Measurements from ENCODE around the gene CAPRIN2. TPM values are rescaled to one million over a fixed set of nuclear protein-coding genes. Genes with fewer than 3 reads are reported as not detected.

CAPRIN2 gene
- total RNA-seq, 4 donors from 2014 or later = 20.8 to 71.7 (median 46.2) TPM

- Histone ChIP-seq H3K36me3 (peaks cover 0 to 70% (median 6%) of the 10 kb centered on the region in 3 donors), H3K4me3 (no peak overlapping the region), H3K9me3 (no peaks in the 10 kb centered on the region), H3K4me1 (no peaks in the 10 kb centered on the region), H3K27ac (no peak overlapping the region), H3K27me3 (no peaks in the 10 kb centered on the region)
- DNase-seq (ENCODE audit: low spot score in 2 of 2) = no peak
- TF ChIP-seq POLR2A (IDR thresholded peaks at IDR 0.05) (no peak), EP300 (IDR thresholded peaks at IDR 0.05) (no peak), CTCF (IDR thresholded peaks at IDR 0.05) (no peak)
- WGBS, 2 donors = 61 to 89% methylated on average over 1 of the region's 1 CpG
Measured at GRCh38 chr12:30679241-30679640, 75.5 kb downstream of the CAPRIN2 start.

GRCh38 chr12:30678221-30678620, 76.5 kb downstream of the CAPRIN2 start:
- Histone ChIP-seq H3K27me3 (no peaks in the 10 kb centered on the region), H3K36me3 (peaks cover 0 to 77% (median 6%) of the 10 kb centered on the region in 3 donors), H3K4me3 (no peak overlapping the region), H3K27ac (no peak overlapping the region), H3K4me1 (no peaks in the 10 kb centered on the region), H3K9me3 (no peaks in the 10 kb centered on the region)
- WGBS, 2 donors = 88 to 91% methylated on average over 1 of the region's 1 CpG
- no peak for TF ChIP-seq POLR2A (IDR thresholded peaks at IDR 0.05)
- no peak for TF ChIP-seq CTCF (IDR thresholded peaks at IDR 0.05)
- TF ChIP-seq EP300 (IDR thresholded peaks at IDR 0.05) = no peak
- no peak for DNase-seq (ENCODE audit: low spot score in 2 of 2)

GRCh38 chr12:30661210-30661609, 93.5 kb downstream of the CAPRIN2 start:
- no peak overlapping the region for H3K27ac ChIP-seq
- WGBS, 2 donors = 85 to 97% methylated on average over 4 of the region's 4 CpGs
- TF ChIP-seq EP300 (IDR thresholded peaks at IDR 0.05) = no peak
- TF ChIP-seq POLR2A (IDR thresholded peaks at IDR 0.05) = no peak
- no peak for TF ChIP-seq CTCF (IDR thresholded peaks at IDR 0.05)
- DNase-seq (ENCODE audit: low spot score in 2 of 2) = no peak
- peaks cover 0 to 72% (median 4%) of the 10 kb centered on the region in 3 donors for H3K36me3 ChIP-seq
- H3K9me3 ChIP-seq = no peaks in the 10 kb centered on the region
- no peaks in the 10 kb centered on the region for H3K27me3 ChIP-seq
- H3K4me1 ChIP-seq = no peaks in the 10 kb centered on the region
- no peak overlapping the region for H3K4me3 ChIP-seq

Other genes with a start within 250 kb of the CAPRIN2 start
- 10 to 100 TPM; 34.7 to 52.0 (median 42.9) TPM for gene IPO8, start 59.1 kb downstream of the CAPRIN2 start, total RNA-seq
- gene TSPAN11, start 171.8 kb upstream of the CAPRIN2 start, total RNA-seq = 10 to 100 TPM; 10.7 to 30.6 (median 18.3) TPM

Measured in tibial nerve (tissue), 4 donors.